Psoas muscle (tissue), 8 donors: ENCODE measurements around the gene CDH10. TPM values are rescaled to one million over a fixed set of nuclear protein-coding genes. Genes with fewer than 3 reads are reported as not detected.

ENCODE experiments used
- ATAC-seq, 4 donors: fragments of 200-7000 bp; cut with Tn5 transposase; one replicate each; pipeline ENCODE4 v1.9.1; 2020; ENCODE audit warnings: moderate library complexity in 3 of 4, mild to moderate bottlenecking in 2 of 4
- DNase-seq, 2 donors: peaks; one replicate each; pipeline ENCODE4 v3.0.0-alpha.2; 2020
- H3K27ac ChIP-seq: fragments of 200-600 bp; one replicate; pipeline ENCODE4 v1.8.0; 2022
- H3K27me3 ChIP-seq, 3 donors: fragments of 200-600 bp in 1 of 3; one replicate each; pipeline versions ENCODE4 v1.6.1 to v1.8.0; 2013 to 2022; ENCODE audit warnings: low read length in 2 of 3, mild to moderate bottlenecking in 2 of 3, moderate library complexity in 1 of 3; ENCODE audit not compliant: insufficient read depth in 3 of 3
- H3K36me3 ChIP-seq, 2 donors: fragments of 200-600 bp in 1 of 2; one replicate each; pipeline versions ENCODE4 v1.6.1 to v1.8.0; 2013 to 2022; ENCODE audit warnings: low read depth in 1 of 2, mild to moderate bottlenecking in 1 of 2, moderate library complexity in 1 of 2; ENCODE audit not compliant: insufficient read depth in 1 of 2
- H3K4me1 ChIP-seq: fragments of 200-600 bp; one replicate; pipeline ENCODE4 v1.8.0; 2022
- H3K4me3 ChIP-seq: fragments of 200-600 bp; one replicate; pipeline ENCODE4 v1.8.0; 2022; ENCODE audit warnings: mild to moderate bottlenecking
- H3K9me3 ChIP-seq: fragments of 200-600 bp; one replicate; pipeline ENCODE4 v1.8.0; 2022
- WGBS, 3 donors: extraction: QIAGEN DNeasy Blood & Tissue Kit; methylation state at CpG; one replicate each; pipeline versions ENCODE4 v1.1.6 to v1.1.7; 2013; 5-methylcytosine and 5-hydroxymethylcytosine counted together
- intact Hi-C, 2 donors: fragments of 100-400 bp; cut with DNase I; formaldehyde crosslinking; loops; one replicate each; pipeline versions ENCODE4 v1.11.0 to v1.14.2; 2022
- polyA plus RNA-seq, 3 donors: library from polyadenylated mRNA; stranded (reverse); fragments of 200-250 nt; gene quantifications; one replicate each; pipeline ENCODE4 v1.2.3, GENCODE V29; 2013
- total RNA-seq, 4 donors: library from RNA; stranded (reverse); fragmentation: NEBNext Ultra II Directional in 2 of 4; extraction: Animal tissue kit (Norgen Biotek cat#: 25700) in 2 of 4; gene quantifications; one replicate each; pipeline versions ENCODE4 v1.2.1 to v1.2.4, GENCODE V29; 2021 to 2023
- TF ChIP-seq, protein P1 (sequence below): fragments of 200-600 bp; IDR thresholded peaks from one replicate; pipeline ENCODE4 v1.8.0; 2022; ENCODE audit warnings: antibody characterized with exemption
- donor health status: healthy with polysubstance abuse.
- donor health status: DM: no; HTN: no; CAD: no; lungs with moderate emphysema.
- donor health status: Bipolar disorder and iron deficiency.
- donor health status: healthy.
- donor health status: DM: yes; HTN: yes; CAD: no.
- donor health status: DM: no; HTN: no; CAD: no.
- donor health status: DM: no; HTN: no; CAD: no.
- donor health status: DM: yes; HTN: yes; CAD: no.

CDH10 gene
- total and polyA plus RNA-seq, 7 donors = 0.03 TPM; not detected in 6

DNA sequence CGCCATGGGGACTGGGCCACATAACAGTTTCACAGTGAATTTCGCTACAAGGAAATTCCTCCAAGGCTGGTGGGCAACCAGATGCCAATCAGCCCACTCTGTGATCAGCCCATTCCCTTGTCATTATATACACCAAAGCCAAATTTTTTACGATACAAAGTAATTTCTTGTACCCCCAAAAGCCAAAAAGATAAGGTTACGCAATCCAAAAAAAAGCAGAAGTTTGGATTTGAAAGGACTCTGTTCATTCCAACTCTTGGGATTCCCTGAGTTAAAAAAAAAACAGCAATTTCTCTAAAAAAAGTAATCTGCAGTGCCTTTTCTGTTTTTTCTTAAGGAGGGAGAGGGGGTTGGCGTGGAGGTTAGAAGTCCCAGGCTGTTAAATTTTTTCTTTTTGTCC, 166.8 kb downstream of the CDH10 start:
- Histone ChIP-seq H3K4me3 (no peak overlapping the region), H3K27ac (no peak overlapping the region), H3K9me3 (no peaks in the 10 kb centered on the region), H3K4me1 (no peaks in the 10 kb centered on the region), H3K36me3 (no peaks in the 10 kb centered on the region), H3K27me3 (no peaks in the 10 kb centered on the region)
- DNase-seq = no peak
- 84 to 87% (median 85%) methylated on average over 5 of the region's 5 CpGs for WGBS, 3 donors
- no peak for ATAC-seq
- intact Hi-C loops = no loop called here
- TF ChIP-seq, protein P1, sequence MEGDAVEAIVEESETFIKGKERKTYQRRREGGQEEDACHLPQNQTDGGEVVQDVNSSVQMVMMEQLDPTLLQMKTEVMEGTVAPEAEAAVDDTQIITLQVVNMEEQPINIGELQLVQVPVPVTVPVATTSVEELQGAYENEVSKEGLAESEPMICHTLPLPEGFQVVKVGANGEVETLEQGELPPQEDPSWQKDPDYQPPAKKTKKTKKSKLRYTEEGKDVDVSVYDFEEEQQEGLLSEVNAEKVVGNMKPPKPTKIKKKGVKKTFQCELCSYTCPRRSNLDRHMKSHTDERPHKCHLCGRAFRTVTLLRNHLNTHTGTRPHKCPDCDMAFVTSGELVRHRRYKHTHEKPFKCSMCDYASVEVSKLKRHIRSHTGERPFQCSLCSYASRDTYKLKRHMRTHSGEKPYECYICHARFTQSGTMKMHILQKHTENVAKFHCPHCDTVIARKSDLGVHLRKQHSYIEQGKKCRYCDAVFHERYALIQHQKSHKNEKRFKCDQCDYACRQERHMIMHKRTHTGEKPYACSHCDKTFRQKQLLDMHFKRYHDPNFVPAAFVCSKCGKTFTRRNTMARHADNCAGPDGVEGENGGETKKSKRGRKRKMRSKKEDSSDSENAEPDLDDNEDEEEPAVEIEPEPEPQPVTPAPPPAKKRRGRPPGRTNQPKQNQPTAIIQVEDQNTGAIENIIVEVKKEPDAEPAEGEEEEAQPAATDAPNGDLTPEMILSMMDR = no peak

DNA sequence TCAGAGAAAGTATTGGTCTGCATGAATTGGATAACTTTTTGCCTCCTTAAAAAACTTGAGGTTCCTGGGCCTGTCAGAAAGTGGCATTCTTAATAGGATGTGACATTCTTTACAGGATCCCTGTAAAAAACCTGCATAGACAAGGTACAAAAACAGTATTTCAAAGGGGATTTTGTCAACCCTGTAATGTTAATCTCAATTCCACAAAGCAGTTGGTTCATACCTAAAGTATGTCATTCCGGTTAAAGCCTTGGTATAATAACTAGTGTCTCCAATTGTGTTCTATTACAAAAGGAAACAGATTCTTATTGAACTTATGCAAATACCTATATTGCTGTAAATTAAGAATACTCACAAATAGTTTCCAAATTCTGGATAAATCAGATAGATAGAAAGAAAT, 169.7 kb downstream of the CDH10 start:
- TF ChIP-seq, protein P1 = no peak
- Histone ChIP-seq H3K27ac (no peak overlapping the region), H3K27me3 (no peaks in the 10 kb centered on the region), H3K4me3 (no peak overlapping the region), H3K36me3 (no peaks in the 10 kb centered on the region), H3K9me3 (no peaks in the 10 kb centered on the region), H3K4me1 (no peaks in the 10 kb centered on the region)
- ATAC-seq (no peak), DNase-seq (no peak)
- intact Hi-C loops = no loop called here
- 82 to 85% (median 84%) methylated on average over 1 of the region's 1 CpG for WGBS, 3 donors

GRCh38 chr5:24474685-24475084, 170.1 kb downstream of the CDH10 start:
- H3K36me3 ChIP-seq = no peaks in the 10 kb centered on the region
- ATAC-seq (no peak), DNase-seq (no peak)
- intact Hi-C loops = no loop called here
- TF ChIP-seq, protein P1 = no peak
- H3K9me3 ChIP-seq = no peaks in the 10 kb centered on the region
- WGBS, 3 donors = 82 to 86% (median 82%) methylated on average over 3 of the region's 3 CpGs
- H3K4me3 ChIP-seq = no peak overlapping the region
- no peaks in the 10 kb centered on the region for H3K4me1 ChIP-seq
- no peak overlapping the region for H3K27ac ChIP-seq
- H3K27me3 ChIP-seq = no peaks in the 10 kb centered on the region

DNA sequence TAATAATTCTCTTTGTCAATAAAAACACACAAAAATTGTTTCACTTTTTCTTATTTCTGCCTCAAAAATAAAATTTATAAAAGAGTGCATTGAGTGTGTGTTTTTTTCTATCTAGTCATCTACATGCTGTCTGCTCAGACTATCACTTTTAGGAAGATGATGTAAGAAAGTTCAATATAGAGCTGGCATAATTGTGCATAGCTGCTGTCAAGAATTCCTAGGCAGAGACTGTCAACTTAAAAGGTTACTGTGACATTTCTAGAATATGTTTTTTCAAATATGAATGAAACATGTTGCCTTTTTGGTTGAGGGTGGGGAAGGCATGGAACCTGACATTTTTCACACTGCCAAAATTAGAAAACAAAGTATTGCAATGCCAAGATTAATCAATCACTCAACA, 172.3 kb downstream of the CDH10 start:
- no peaks in the 10 kb centered on the region for H3K9me3 ChIP-seq
- intact Hi-C loops = no loop called here
- H3K36me3 ChIP-seq = no peaks in the 10 kb centered on the region
- no peak for DNase-seq
- H3K27me3 ChIP-seq = no peaks in the 10 kb centered on the region
- no peak overlapping the region for H3K27ac ChIP-seq
- H3K4me3 ChIP-seq = no peak overlapping the region
- no peaks in the 10 kb centered on the region for H3K4me1 ChIP-seq
- ATAC-seq = no peak
- TF ChIP-seq, protein P1 = no peak

- intact Hi-C loops = no loop called here
- 32 to 46% (median 36%) methylated on average over 2 of the region's 2 CpGs for WGBS, 3 donors
- H3K9me3 ChIP-seq = no peaks in the 10 kb centered on the region
- TF ChIP-seq, protein P1 = no peak
- H3K4me3 ChIP-seq = no peak overlapping the region
- ATAC-seq (peak in 1 of 4 donors; percentile 39), DNase-seq (no peak)
- H3K4me1 ChIP-seq = no peaks in the 10 kb centered on the region
- H3K36me3 ChIP-seq = no peaks in the 10 kb centered on the region
- H3K27ac ChIP-seq = no peak overlapping the region
- H3K27me3 ChIP-seq = no peaks in the 10 kb centered on the region
Measured at GRCh38 chr5:24444414-24444813, 200.4 kb downstream of the CDH10 start.
